GM23248 (cell line): ENCODE measurements around the gene WRAP53. TPM values are rescaled to one million over a fixed set of nuclear protein-coding genes. Genes with fewer than 3 reads are reported as not detected.
A peak's percentile ranks its signal among the peaks of the same experiment; 100 is the strongest.

ENCODE experiments used
- DNase-seq: peaks from one replicate; pipeline ENCODE4 v3.0.0-alpha.2; 2015
- H2AFZ ChIP-seq: fragments of 200-600 bp; sonication (generic); 2 replicates; pipeline ENCODE4 v1.6.1; 2016; ENCODE audit warnings: antibody characterized with exemption
- H3F3A ChIP-seq: fragments of 200-600 bp; sonication (generic); 2 replicates; pipeline ENCODE4 v1.6.1; 2016; ENCODE audit warnings: mild to moderate bottlenecking, antibody characterized with exemption, mixed run types; ENCODE audit not compliant: insufficient read depth
- H3K27ac ChIP-seq: fragments of 200-600 bp; sonication (generic); 2 replicates; pipeline ENCODE4 v1.5.1; 2016; ENCODE audit warnings: mild to moderate bottlenecking
- H3K27me3 ChIP-seq: fragments of 200-600 bp; sonication (generic); replicated peaks from 2 replicates; pipeline ENCODE4 v1.6.1; 2016; ENCODE audit warnings: mild to moderate bottlenecking; ENCODE audit not compliant: insufficient read depth
- H3K36me3 ChIP-seq: fragments of 200-600 bp; sonication (generic); 2 replicates; pipeline ENCODE4 v1.6.1; 2016; ENCODE audit warnings: low read depth, mild to moderate bottlenecking
- H3K4me1 ChIP-seq: fragments of 200-600 bp; sonication (generic); 2 replicates; pipeline ENCODE4 v1.6.1; 2016; ENCODE audit warnings: mild to moderate bottlenecking; ENCODE audit not compliant: insufficient read depth
- H3K4me2 ChIP-seq: fragments of 200-600 bp; sonication (generic); one replicate; pipeline ENCODE4 v1.6.1; 2016; ENCODE audit warnings: mild to moderate bottlenecking; ENCODE audit not compliant: unreplicated experiment
- H3K4me3 ChIP-seq: fragments of 200-600 bp; sonication (generic); 2 replicates; pipeline ENCODE4 v1.5.1; 2016; ENCODE audit warnings: mild to moderate bottlenecking
- H3K79me2 ChIP-seq: fragments of 200-600 bp; sonication (generic); 2 replicates; pipeline ENCODE4 v1.6.1; 2016; ENCODE audit warnings: mild to moderate bottlenecking; ENCODE audit not compliant: insufficient read depth
- H3K9ac ChIP-seq: fragments of 200-600 bp; sonication (generic); 2 replicates; pipeline ENCODE4 v1.6.1; 2016; ENCODE audit warnings: mild to moderate bottlenecking
- H3K9me2 ChIP-seq: fragments of 200-600 bp; sonication (generic); 2 replicates; pipeline ENCODE4 v1.6.1; 2016; ENCODE audit warnings: mixed run types, mild to moderate bottlenecking, moderate library complexity; ENCODE audit not compliant: insufficient read depth
- H3K9me3 ChIP-seq: fragments of 200-600 bp; sonication (generic); one replicate; pipeline ENCODE4 v1.6.1; 2017; ENCODE audit warnings: low read depth
- H4K20me1 ChIP-seq: fragments of 200-600 bp; sonication (generic); 2 replicates; pipeline ENCODE4 v1.6.0; 2016; ENCODE audit not compliant: insufficient read depth
- EZH2 ChIP-seq: fragments of 200-600 bp; sonication (generic); IDR thresholded peaks from 2 replicates; pipeline ENCODE4 v1.6.1; 2018; ENCODE audit warnings: antibody characterized with exemption, mild to moderate bottlenecking; ENCODE audit not compliant: insufficient read depth, poor library complexity, severe bottlenecking
- EZH2phosphoT487 ChIP-seq: fragments of 200-600 bp; sonication (generic); IDR thresholded peaks from 2 replicates; pipeline ENCODE4 v1.6.1; 2018; ENCODE audit warnings: antibody characterized with exemption, moderate library complexity, mild to moderate bottlenecking, low read depth; ENCODE audit not compliant: insufficient read depth
- WGBS, 2 experiments: methylation state at CpG; one replicate each; pipeline ENCODE4 v1.1.6; 2015 to 2017; ENCODE audit warnings: low lambda C conversion rate in 2 of 2, low coverage in 1 of 2; ENCODE audit errors: missing lambda C conversion rate in 2 of 2; 5-methylcytosine and 5-hydroxymethylcytosine counted together
- in situ Hi-C: fragments of 300-500 bp; cut with MboI; formaldehyde crosslinking; loops from 2 replicates; pipeline ENCODE4 v1.15.0; 2020
- polyA plus RNA-seq: library from polyadenylated mRNA; unstranded; fragments of >200 nt; fragmentation: Nextera tagmentation; extraction: Ambion mirVana; gene quantifications from 2 replicates; pipeline ENCODE4 v1.2.1, GENCODE V29; 2016
- total RNA-seq: library from RNA; depleted of rRNA; stranded (reverse); fragments of >200 nt; shearing (Covaris generic); gene quantifications from 2 replicates; pipeline ENCODE4 v1.2.3, GENCODE V29; 2014

Gene WRAP53
- total and polyA plus RNA-seq, 2 experiments from 2014 or later, result 5.9 to 13.1 TPM

GRCh38 chr17:7651665-7652387 is 36.5 kb upstream of the WRAP53 start:
- no peak overlapping the region for H3K27ac ChIP-seq
- no peaks in the 10 kb centered on the region for H3K9me3 ChIP-seq
- no peaks in the 10 kb centered on the region for H3F3A ChIP-seq
- no peaks in the 10 kb centered on the region; the same call in 1 of the 2 replicates for H3K4me1 ChIP-seq
- H2AFZ ChIP-seq, result no peak overlapping the region
- in situ Hi-C loops, result no loop called here
- WGBS, 2 experiments, result 12 to 13% methylated on average over 26 to 29 of the region's 54 CpGs
- no peaks in the 10 kb centered on the region for H3K79me2 ChIP-seq
- peak overlapping the region; percentile 82 for H3K4me2 ChIP-seq
- no peaks in the 10 kb centered on the region for H3K36me3 ChIP-seq
- H3K27me3 ChIP-seq, result peaks cover 42% of the 10 kb centered on the region
- H3K9me2 ChIP-seq, result no peaks in the 10 kb centered on the region
- no peaks in the 10 kb centered on the region for H4K20me1 ChIP-seq
- no peak for DNase-seq
- no peak overlapping the region for H3K4me3 ChIP-seq
- H3K9ac ChIP-seq, result no peak overlapping the region
- TF ChIP-seq EZH2phosphoT487 (no peak; the same call in 1 of the 2 replicates), EZH2 (no peak)

- Histone ChIP-seq H3K9me2 (no peaks in the 10 kb centered on the region), H3F3A (no peaks in the 10 kb centered on the region), H4K20me1 (no peaks in the 10 kb centered on the region), H3K36me3 (no peaks in the 10 kb centered on the region), H3K79me2 (no peaks in the 10 kb centered on the region), H3K4me1 (no peaks in the 10 kb centered on the region; the same call in 1 of the 2 replicates), H3K27me3 (peaks cover 42% of the 10 kb centered on the region), H3K9ac (no peak overlapping the region), H3K9me3 (no peaks in the 10 kb centered on the region), H3K27ac (no peak overlapping the region), H3K4me2 (no peak overlapping the region), H2AFZ (no peak overlapping the region), H3K4me3 (no peak overlapping the region)
- DNase-seq, result no peak
- no peak for TF ChIP-seq EZH2phosphoT487
- TF ChIP-seq EZH2, result no peak
- in situ Hi-C loops, result no loop called here
- WGBS, 2 experiments, result 44 to 47% methylated on average over 11 to 12 of the region's 12 CpGs
Observed at GRCh38 chr17:7652388-7653356, 35.6 kb upstream of the WRAP53 start.

- Histone ChIP-seq H3K79me2 (no peaks in the 10 kb centered on the region), H3F3A (no peaks in the 10 kb centered on the region), H3K9me3 (no peaks in the 10 kb centered on the region), H4K20me1 (no peaks in the 10 kb centered on the region), H3K4me2 (no peak overlapping the region), H3K27me3 (peaks cover 40% of the 10 kb centered on the region), H3K4me3 (no peak overlapping the region), H3K27ac (no peak overlapping the region), H3K9me2 (no peaks in the 10 kb centered on the region), H3K4me1 (no peaks in the 10 kb centered on the region; the same call in 1 of the 2 replicates), H2AFZ (no peak overlapping the region), H3K9ac (no peak overlapping the region), H3K36me3 (no peaks in the 10 kb centered on the region)
- in situ Hi-C loops, result no loop called here
- DNase-seq, result peak; percentile 21
- TF ChIP-seq EZH2phosphoT487, result no peak
- no peak for TF ChIP-seq EZH2
- 67 to 70% methylated on average over 16 of the region's 16 CpGs for WGBS, 2 experiments
Observed at GRCh38 chr17:7654832-7655540, 33.3 kb upstream of the WRAP53 start.

- no peak overlapping the region for H3K4me2 ChIP-seq
- no peak overlapping the region for H3K4me3 ChIP-seq
- DNase-seq, result no peak
- H3K9me3 ChIP-seq, result no peaks in the 10 kb centered on the region
- H3K27me3 ChIP-seq, result peaks cover 35% of the 10 kb centered on the region
- H3F3A ChIP-seq, result no peaks in the 10 kb centered on the region
- H3K9me2 ChIP-seq, result no peaks in the 10 kb centered on the region
- H3K36me3 ChIP-seq, result no peaks in the 10 kb centered on the region
- H3K27ac ChIP-seq, result no peak overlapping the region
- no peak overlapping the region for H3K9ac ChIP-seq
- in situ Hi-C loops, result no loop called here
- H4K20me1 ChIP-seq, result no peaks in the 10 kb centered on the region
- H3K79me2 ChIP-seq, result no peaks in the 10 kb centered on the region
- TF ChIP-seq EZH2phosphoT487 (no peak), EZH2 (no peak)
- no peaks in the 10 kb centered on the region; the same call in 1 of the 2 replicates for H3K4me1 ChIP-seq
- 89% methylated on average over 17 of the region's 17 CpGs for whole genome bisulfite sequencing, 2 experiments
- no peak overlapping the region for H2AFZ ChIP-seq
Observed at GRCh38 chr17:7655541-7655840, 32.8 kb upstream of the WRAP53 start.
